ENCODE results near the gene CYTL1. TPM values are rescaled to one million over a fixed set of nuclear protein-coding genes. Genes with fewer than 3 reads are reported as not detected.
A peak's percentile ranks its signal among the peaks of the same experiment; 100 is the strongest.

CYTL1 gene
- total and polyA plus RNA-seq, 9 of the 15 experiments (the other 6 are each of a cell fraction or from before 2014, with no cell fraction given): not detected

DNA sequence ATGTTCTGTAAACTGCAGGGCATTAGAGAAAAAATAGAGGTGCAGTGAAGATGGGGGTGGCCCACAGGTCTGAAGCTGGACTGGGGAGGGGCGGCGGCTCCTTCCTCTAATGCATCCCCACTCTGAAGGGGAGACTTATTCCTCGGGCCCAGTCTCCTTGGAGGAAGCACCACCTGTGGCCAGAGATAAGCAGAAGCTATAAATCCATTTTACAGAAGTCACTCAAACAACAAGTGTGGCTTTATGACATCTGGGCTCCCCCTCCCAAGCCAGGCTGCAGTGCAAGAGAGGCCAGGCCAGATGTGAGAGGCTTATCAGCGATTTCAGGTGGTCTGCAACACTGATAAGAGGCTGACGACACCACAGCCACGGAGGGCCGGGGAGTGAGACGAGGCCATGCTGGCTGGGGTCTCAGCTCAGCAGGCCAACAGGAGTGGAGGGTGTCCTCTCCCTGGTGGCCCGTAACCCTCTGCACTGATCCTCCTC is 15.8 kb downstream of the CYTL1 start (continued):
- peak; percentile 87 to 95 for TF ChIP-seq RCOR1 (IDR thresholded peaks at IDR 0.05; ENCODE audit: borderline replicate concordance in 1 of 2, low read depth in 2 of 2, low read length in 2 of 2)
- TF ChIP-seq ZNF311 (CRISPR knock-in tag; IDR thresholded peaks at IDR 0.05): peak; percentile 90
- TF ChIP-seq MTF1 (CRISPR knock-in tag; IDR thresholded peaks at IDR 0.05; ENCODE audit: borderline replicate concordance): no peak
- peak; percentile 82; the same call in 1 of the 2 replicates for TF ChIP-seq ZBTB7A (IDR thresholded peaks at IDR 0.05; ENCODE audit: borderline replicate concordance, control insufficient read depth, low read depth, low read length)
- TF ChIP-seq, protein P1, sequence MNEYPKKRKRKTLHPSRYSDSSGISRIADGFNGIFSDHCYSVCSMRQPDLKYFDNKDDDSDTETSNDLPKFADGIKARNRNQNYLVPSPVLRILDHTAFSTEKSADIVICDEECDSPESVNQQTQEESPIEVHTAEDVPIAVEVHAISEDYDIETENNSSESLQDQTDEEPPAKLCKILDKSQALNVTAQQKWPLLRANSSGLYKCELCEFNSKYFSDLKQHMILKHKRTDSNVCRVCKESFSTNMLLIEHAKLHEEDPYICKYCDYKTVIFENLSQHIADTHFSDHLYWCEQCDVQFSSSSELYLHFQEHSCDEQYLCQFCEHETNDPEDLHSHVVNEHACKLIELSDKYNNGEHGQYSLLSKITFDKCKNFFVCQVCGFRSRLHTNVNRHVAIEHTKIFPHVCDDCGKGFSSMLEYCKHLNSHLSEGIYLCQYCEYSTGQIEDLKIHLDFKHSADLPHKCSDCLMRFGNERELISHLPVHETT (CRISPR knock-in tag; conservative IDR thresholded peaks at IDR 0.05 in 1 of 2, IDR thresholded peaks at IDR 0.05 in 1 of 2): peak in 1 of 2 experiments; percentile 93; a peak in 2 of 4 replicates
- peak; percentile 68 for TF ChIP-seq EP400 (IDR thresholded peaks at IDR 0.05)
- TF ChIP-seq, protein P2, sequence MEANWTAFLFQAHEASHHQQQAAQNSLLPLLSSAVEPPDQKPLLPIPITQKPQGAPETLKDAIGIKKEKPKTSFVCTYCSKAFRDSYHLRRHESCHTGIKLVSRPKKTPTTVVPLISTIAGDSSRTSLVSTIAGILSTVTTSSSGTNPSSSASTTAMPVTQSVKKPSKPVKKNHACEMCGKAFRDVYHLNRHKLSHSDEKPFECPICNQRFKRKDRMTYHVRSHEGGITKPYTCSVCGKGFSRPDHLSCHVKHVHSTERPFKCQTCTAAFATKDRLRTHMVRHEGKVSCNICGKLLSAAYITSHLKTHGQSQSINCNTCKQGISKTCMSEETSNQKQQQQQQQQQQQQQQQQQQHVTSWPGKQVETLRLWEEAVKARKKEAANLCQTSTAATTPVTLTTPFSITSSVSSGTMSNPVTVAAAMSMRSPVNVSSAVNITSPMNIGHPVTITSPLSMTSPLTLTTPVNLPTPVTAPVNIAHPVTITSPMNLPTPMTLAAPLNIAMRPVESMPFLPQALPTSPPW (CRISPR knock-in tag; IDR thresholded peaks at IDR 0.05): peak; percentile 85
- no peak for TF ChIP-seq MAFG (tag; conservative IDR thresholded peaks at IDR 0.05)
- peak; percentile 65; the same call in 1 of the 2 replicates for TF ChIP-seq OTX1 (CRISPR knock-in tag; IDR thresholded peaks at IDR 0.05)
- TF ChIP-seq NUFIP1 (IDR thresholded peaks at IDR 0.05; ENCODE audit: partially characterized antibody): peak; percentile 33
- TF ChIP-seq, protein P3, sequence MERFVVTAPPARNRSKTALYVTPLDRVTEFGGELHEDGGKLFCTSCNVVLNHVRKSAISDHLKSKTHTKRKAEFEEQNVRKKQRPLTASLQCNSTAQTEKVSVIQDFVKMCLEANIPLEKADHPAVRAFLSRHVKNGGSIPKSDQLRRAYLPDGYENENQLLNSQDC (CRISPR knock-in tag; IDR thresholded peaks at IDR 0.05): no peak
- peak; percentile 98 for TF ChIP-seq CTBP1 (IDR thresholded peaks at IDR 0.05; ENCODE audit: borderline replicate concordance)
- TF ChIP-seq ZNF668 (CRISPR knock-in tag; IDR thresholded peaks at IDR 0.05): peak; percentile 29; the same call in 1 of the 2 replicates
- peak; percentile 66 for TF ChIP-seq NFE2 (IDR thresholded peaks at IDR 0.05; ENCODE audit: low read depth)
- peak; percentile 64 for TF ChIP-seq GABPA (tag; conservative IDR thresholded peaks at IDR 0.05; ENCODE audit: low read depth)
- TF ChIP-seq KLF6 (CRISPR knock-in tag; IDR thresholded peaks at IDR 0.05; ENCODE audit: borderline replicate concordance): peak; percentile 81
- TF ChIP-seq NEUROD1 (IDR thresholded peaks at IDR 0.05; ENCODE audit: borderline replicate concordance, low read depth, low read length, partially characterized antibody): peak; percentile 90
- 0 out of 2 replicates have a peak, but pooled peaks have one; percentile 48 for TF ChIP-seq ZNF324 (CRISPR knock-in tag; IDR thresholded peaks at IDR 0.05)
- 0 out of 2 replicates have a peak, but pooled peaks have one; percentile 37 for TF ChIP-seq FOXJ2 (tag; IDR thresholded peaks at IDR 0.05)
- TF ChIP-seq LARP7 (IDR thresholded peaks at IDR 0.05): no peak
- no peak for TF ChIP-seq ATF1 (CRISPR knock-in tag; IDR thresholded peaks at IDR 0.05)
- TF ChIP-seq ATF1 (tag; IDR thresholded peaks at IDR 0.05): peak; percentile 88
- peak; percentile 51; the same call in 1 of the 2 replicates for TF ChIP-seq MITF (IDR thresholded peaks at IDR 0.05)
- peak; percentile 98 for TF ChIP-seq NFIC (IDR thresholded peaks at IDR 0.05)
- no peak for TF ChIP-seq SNIP1 (IDR thresholded peaks at IDR 0.05; ENCODE audit: low read depth)
- TF ChIP-seq MTA1 (IDR thresholded peaks at IDR 0.05; ENCODE audit: borderline replicate concordance): peak; percentile 88; the same call in 1 of the 2 replicates
- no peak for TF ChIP-seq IFI16 (CRISPR knock-in tag; IDR thresholded peaks at IDR 0.05)
